GM03348 (cell line): ENCODE results near the gene SH3BGRL2.

Experiments
- DNase-seq: peaks from one replicate; pipeline ENCODE4 v3.0.0; 2012; ENCODE audit warnings: low spot score

Gene SH3BGRL2

DNA sequence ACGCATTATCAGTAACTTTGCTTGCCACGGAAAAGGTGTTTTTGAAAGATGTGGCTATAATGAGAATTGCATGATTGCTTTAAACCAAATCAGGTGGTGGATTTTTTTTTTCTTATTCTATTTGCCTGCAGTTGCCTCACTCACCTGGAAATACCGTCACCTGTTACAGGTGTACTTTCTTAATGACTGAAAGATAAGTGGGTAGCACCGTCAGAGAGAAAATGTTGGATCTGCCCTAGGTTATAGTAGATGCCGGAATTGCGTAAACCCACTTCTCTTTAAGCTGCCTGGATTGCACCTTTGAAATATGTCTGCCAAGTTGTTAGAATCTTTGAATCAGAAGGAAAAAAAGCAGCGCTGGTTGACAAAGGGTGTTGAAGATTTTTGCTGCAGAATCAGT, 68.5 kb downstream of the SH3BGRL2 start:
- DNase-seq = no peak

DNA sequence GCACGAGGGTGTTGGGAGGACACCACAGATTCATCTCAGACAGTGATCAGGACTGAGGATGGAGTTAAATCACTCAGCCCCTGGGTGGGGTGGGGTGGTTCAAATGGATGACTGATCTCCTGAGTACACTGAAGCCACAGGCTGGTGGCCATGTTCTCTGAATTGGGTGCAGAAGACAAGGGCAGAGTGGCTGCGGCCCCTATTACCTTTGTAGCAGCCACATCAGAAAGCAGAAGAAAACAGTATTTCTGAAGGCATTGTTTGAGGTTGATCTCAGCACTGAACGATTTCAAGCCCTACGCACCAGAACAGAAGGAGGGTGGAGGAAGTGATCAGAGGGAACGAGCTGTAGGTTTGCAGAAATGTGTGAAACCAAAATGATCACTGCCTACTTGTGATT, 71.6 kb downstream of the SH3BGRL2 start:
- no peak for DNase-seq

DNA sequence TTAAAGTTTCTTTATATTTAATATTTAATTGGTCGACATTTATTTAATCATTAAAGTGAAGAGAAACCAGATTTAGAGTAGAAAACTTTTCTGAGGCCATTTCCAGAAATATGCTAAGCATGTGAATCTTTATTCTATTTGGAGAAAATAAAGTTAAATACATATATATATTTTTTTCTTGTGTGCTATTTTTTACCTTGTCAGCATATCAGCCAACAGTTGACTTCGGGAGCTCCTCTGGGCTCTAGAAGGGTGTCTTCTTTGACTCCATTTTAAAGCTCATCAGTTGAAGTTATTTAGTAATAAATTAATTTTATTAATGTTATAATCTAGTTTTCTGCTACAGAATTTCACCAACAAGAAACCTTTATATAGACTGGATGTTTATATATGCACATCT, 73.1 kb downstream of the SH3BGRL2 start:
- DNase-seq = no peak

DNA sequence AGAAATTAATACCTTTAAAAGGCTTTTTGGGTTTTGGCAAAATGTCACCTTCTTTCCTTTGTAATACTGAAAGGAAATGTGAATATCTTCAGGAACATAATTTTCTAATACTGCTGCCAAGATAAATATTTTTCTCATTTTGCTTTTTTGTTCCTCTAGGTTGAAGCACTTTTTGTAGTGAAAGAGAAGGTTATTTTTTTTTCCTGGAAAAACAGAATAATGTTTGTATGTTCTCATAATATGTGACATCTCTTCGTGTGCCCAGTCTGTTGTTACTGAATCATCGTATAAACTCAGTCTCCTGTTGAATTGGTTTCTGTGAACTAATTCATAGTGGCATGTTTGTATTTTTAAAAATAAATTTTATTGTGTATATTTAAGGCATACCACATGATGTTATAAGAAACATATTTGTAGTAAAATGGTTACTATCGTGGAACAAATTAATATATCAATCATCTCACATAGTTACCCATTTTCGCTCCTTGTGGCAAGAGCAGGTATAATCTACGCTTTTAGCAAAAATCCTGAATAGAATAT, 74.4 kb downstream of the SH3BGRL2 start:
- no peak for DNase-seq

DNA sequence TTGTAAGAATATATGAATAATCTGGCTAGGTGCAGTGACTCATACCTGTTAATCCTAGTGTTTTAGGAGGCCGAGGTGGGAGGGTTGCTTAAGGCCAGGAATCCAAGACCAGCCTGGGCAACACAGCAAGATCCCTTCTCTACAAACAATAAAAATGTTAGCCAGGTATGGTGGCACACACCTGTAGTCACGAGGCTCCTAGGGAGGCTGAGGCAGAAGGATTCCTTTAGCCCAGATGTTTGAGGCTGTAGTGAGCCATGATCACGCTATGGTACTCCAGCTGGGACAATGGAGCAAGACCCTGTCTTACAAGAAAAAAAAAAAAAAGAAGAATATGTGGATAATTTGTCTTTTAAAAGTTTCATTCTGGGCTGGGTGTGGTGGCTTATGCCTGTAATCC, 75.4 kb downstream of the SH3BGRL2 start:
- DNase-seq = no peak

DNA sequence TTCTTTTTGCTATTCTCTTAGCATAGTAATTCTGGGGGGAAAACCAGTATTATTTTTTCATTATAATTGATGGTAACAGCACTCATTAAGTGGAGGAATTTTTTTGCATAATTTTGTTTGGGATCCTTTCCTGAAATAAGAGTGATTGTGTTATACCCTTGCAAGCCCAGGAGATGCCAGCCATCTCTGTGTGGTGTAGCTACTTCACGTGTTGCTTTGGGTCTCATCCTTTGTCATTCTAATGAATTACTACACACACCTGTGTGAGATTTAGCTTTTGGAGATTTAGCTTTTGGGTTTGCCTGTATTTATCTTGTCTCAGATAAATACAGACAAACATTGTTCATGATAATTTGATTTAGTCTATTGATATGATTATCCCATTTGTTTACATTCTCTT, 76.5 kb downstream of the SH3BGRL2 start:
- DNase-seq = no peak

DNA sequence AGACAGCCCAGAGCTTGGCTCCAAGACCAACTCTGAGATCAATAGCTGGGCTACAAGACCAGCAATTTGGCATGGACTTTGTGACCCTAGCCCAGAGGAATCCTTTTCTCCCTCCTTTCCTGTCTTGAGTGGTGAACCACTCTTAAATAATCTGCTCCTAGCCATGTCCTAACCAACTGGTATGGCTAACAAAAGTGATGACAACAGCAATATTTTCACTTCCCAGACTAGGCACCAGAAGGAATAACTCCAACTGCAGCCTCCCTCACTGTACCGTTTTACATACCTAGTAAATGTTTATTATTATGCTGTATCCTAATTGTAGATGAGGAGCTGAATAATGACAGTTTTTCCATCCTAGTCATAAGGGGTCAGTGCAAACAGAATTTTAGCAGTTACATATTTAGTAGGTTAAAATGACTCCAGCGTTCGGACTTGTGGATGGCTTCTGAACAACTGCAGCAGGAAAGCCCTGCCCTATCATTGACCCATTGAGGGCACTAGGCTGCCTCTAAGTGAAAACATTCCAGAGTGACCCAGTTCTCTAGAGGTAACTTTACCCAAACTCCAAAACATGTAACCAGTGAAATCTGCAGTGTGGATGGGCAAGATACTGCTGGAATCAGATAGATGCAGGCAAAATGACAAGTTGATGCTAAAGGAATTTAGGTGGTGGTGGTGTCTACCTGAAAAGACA, 77.1 kb downstream of the SH3BGRL2 start:
- DNase-seq = no peak

DNA sequence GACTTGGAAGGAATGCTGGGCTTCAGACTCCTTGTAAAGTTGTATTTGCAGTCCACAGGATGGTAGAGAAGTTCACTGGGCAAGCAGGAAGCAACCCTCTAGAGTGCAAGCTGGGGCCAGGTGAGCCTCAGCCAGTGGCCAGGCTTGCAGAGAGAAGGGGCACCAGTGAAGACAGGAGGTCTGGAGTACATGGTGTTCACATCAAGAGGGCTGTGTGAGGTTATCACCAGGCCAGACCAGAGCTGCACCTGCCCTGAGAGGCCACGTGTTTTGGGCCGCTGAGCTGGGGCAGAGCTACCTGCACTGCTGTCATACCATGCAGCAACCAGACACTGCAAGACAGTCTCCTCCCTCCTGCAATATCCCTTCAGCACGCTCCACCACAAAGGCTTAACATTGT, 79.0 kb downstream of the SH3BGRL2 start:
- no peak for DNase-seq

DNA sequence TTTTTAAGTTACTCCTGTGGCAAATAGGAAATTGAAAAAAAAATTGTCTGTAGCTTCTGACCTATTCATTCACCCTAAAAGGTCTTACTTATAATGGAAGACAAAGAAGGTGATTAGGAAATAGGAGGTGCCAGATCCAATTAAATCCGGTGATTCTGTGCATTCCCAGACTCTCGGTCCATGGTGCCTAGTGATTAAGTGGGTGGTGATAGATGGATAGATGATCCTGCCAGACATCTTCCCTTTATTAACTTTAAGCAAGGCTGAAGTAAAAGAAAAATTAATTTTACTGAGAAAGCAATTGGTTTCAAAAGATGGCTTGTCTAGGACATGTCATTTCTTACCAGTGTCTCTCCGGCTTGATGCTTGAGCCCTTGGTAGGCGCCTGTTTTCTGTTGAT, 80.0 kb downstream of the SH3BGRL2 start:
- no peak for DNase-seq

DNA sequence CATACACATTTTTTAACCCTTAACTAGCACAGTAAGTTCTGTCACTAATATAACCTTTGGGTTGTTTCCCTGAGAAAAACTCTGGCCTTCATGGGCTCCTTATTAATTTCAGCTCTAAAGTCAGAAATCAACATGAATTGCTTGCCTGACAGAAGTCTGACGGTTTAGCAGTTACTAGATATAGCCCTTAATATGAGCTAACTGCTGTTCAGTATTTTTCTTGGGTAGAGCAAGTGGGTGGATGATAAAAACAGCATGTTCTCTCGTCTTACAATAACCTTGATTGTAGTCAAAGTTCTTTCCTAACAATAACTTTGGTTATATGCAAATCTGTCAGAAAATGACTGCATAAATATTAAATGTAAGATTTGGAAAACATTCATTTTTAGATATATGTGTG, 81.0 kb downstream of the SH3BGRL2 start:
- no peak for DNase-seq

DNA sequence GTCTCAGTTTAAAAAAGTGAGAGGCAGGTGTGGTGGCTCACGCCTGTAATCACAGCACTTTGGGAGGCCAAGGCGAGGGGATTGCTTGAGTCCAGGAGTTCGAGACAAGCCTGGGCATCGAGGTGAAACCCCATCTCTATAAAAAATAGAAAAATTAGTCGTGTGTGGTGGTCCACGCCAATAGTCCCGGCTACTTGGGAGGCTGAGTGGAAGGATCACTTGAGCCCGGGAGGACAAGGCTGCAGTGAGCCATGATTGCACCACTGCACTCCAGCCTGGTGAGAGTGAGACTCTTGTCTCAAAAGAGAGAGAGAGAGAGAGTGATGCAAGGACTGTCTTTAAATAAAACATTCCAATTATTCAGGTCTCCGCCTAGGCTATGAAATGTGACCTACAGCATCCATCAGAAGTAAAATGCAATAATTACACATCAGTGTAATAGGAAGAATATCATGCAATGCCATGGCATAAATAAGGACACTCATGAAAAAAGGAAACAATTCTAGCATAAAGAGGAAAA, 81.5 kb downstream of the SH3BGRL2 start:
- no peak for DNase-seq

DNA sequence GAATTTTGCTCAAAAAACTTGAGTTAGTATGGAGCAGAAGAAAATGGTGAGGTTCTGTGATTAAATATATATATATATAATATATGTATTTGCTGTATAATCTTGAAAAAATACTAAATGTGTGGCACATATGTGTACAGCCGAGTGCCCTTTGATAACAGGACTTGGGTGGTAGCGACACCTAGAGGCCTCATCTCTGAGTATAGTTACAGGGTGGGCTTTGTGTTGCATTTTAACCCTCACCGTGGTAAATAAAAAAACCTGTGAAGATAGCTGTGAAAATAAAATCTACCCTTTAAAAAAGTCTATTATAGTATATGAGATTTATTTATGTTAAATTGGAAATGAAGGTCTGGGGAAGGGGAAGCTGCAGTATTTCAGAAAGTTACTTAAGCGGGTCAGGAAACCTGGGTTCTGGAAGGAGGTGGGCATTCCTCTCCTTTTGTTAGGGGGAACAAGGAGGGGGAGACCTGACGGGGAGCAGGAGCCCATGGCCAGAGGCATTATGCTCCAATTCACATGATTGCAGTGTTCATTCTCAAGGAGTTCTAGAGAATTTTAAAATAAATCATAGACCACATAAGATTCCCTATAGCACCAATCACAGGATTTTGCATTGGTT, 82.7 kb downstream of the SH3BGRL2 start:
- DNase-seq = peak; percentile 34

DNA sequence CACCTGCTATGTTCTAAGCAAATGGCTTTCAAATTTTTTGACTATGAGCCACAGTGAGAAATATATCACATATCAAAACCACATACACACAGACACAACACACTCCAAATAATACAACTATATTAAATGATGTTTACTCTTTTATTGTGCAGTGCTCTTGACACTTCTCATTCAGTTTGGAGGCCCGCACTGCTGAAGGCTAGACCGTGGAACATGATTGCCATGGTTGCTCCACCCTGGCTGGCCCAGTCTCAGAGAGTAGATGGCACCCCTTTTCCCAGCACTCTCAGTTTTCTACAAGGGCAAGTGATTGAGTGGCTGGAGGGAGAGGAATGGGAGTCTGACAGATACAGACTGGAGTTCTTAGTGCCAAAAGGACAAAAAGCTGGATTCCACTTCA, 86.9 kb downstream of the SH3BGRL2 start:
- DNase-seq = no peak

DNA sequence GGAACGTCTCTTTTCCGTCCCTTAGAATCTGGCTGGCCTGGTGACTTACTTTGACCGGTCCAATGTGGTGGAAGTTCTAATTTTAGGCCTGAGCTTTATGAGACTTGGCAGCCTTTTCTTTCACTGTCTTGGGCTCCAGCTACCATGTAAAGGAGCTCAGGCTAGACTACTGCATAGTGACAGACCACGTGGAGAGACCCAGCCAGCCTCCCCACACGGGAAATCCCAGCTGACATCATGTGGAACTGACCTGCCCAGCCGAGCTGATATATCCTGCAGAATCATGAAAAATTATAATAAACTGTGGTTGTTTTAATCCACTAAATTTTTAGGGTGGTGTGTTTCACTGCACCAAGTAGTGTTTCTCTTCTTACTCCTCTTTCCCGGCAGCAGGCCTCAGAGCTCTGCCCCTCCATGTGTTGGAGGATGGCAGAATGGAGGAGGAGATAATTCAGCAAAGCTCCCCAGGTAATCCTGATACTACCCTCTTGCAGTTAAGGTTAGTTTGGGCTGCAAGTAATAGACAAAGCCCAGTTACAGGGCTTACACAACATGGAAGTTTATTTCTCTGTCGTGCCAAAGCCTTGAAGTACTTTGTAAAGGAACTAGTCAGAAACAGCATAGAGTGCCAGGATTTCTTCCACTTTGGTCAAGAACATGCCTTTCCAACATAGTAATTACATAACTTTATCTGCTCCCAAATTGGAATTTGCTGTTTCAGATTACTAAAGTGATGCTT, 87.5 kb downstream of the SH3BGRL2 start:
- DNase-seq = peak; percentile 9

DNA sequence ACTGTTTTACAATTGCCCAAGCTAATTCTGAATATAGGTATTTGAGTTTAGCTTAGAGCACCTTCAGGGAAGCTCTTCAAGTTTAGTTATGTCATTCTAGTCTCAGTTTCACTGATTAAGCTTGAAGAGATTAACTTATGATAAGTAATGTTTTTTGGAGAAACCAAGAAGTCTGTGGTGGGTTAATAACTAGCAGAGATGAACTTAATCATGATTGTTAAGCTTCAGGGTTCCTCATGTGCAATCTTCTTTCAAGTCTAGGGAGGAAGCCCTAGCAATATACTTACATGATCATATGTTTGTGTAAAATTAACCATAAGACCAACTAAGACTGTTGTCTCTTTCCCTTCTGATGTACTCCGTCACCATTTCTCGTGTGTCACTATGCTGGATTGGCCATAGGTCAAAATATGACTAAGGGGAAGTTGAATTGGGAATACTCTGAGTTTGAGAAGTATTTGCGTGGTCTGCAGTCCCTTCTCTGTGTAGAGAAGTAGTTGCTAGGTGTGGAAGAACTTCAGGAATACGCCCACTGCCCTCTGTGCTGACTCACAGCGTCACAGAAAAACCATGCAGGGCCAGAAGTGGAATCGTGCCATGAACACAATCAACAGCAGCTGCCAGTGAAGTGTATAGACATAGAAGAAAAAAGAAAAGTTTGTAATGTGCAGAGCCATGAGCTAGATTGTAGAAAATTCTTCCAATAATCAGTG, 88.3 kb downstream of the SH3BGRL2 start:
- peak; percentile 10 for DNase-seq

DNA sequence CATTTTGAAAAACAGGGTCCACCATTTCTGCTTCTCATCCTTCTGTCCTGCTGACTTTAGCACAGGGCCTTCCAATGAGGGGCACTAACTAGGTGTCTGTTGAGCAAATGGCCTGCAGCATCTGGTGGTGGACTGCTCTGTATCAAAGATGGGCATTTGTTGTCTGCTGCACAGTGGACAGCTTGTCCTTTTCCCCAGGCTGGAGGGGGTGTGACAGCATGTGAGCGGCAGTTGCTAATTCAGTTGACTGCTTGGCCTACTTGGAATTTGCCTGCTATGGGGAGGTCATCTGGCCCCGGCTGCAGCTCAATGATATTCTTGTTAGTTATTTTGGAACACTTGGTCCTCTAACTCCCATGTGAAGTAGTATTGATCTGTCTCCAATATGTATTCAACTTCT, 93.7 kb downstream of the SH3BGRL2 start:
- no peak for DNase-seq

DNA sequence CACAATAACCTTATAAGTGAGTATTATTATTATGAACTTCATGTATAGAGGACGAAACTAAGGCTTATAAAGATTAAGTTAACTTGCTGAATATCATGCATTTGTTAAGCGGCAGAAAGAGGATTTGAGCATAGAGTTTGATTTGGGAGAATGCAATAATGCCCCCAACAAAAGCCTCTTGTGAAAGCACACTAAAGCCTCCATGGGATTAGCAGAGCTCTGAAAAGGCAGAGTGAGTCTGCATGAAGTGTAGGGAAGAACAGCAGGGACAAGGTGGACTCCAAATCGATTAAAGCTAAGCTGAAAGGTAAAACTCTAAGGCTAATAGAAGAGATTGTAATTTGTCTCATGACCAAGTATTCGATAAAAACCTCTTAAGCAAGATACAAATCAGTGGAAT, 100.3 kb downstream of the SH3BGRL2 start:
- DNase-seq = no peak

DNA sequence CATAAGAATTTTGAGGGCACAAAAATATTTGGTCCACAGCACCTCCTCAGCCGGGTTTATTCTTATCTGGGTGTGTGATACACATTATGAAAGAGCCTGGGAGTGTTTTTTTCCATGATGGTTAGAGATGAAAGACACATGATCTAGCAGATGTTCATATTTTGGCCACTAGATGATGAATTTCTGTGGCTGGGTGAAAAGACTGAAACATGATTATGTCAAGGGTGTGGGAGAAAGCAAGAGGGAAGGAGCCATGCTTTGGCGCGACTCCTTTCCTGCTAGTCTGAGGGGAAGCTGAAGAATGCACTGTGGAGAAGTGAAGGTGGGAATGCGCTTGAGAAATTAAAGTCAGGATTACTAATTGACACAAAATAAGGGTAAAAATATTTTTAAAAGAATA, 102.3 kb downstream of the SH3BGRL2 start:
- DNase-seq = no peak

DNA sequence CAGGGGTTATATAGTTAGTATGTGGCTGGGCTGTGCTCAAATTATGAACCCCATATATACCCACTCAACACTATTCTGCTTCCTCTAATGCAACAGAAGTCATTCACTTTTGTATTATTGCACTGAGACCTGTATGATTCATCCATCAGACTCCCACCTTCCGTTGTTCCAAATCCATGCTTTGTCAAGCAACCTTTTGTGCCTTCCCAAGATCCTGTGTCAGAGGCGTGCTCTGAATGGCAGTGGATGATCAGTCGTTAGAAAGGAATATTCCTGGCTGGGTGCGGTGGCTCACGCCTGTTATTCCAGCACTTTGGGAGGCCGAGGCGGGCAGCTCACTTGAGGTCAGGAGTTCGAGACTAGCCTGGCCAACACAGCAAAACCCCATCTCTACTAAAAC, 103.2 kb downstream of the SH3BGRL2 start:
- no peak for DNase-seq

DNA sequence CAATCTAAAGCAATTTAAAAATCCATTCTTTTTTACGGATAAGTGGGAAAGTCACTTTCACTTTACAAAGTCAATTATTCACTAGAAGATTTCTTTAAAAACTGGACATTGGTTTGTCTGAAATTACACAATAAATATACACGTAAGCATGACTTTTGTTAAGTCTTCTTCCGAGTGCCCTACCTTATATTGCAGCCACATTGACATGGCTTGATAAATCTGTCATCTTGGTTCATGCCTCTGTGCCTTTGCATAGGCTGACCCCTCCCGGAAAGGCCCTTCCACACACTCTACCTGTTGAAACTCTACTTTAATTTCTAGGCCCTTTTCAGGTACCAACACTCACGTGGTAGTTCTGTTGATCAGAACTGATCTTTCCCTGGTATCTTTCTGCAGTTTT, 104.1 kb downstream of the SH3BGRL2 start:
- DNase-seq = no peak

DNA sequence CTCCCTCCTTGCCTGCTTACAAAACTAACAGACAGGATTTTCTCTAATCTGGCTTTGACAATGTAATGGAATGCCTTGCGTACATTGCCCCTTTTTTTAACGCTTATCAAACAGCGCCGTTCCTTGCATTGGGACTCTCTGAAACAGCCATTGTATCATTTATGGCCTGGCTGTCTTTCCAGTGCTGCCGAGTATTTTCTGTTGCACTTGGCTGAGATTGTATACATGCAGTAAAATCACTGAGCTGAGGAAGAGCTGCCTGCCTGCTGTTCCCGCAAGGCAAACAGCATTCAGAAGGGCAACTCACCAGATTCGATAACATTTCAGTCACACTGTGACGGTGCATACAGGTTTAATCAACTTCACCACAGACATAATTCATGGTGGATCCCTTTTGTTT, 106.0 kb downstream of the SH3BGRL2 start:
- DNase-seq = no peak

DNA sequence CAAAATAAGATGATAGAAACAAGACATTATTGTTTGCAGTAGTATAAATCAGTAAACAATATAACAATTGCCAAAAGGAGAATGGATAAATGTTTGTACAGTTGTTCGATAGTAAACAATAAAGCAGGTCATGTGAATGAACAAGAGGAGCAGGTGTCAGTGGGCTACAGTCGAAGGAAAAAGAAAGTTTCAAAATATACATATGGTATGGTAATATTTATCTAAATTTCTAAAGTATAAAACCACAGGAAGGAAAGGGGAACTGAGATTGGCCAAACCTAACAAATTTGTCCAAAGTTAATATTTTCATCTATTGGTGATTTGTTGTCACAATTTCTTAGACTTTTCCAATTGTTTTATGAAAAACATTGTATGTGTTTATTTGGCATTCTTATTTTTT, 110.9 kb downstream of the SH3BGRL2 start:
- DNase-seq = no peak
